GM18873 (cell line): ENCODE results near the gene STK33.

ENCODE experiments used
- ATAC-seq: cut with Tn5 transposase; IDR thresholded peaks from one replicate; pipeline ENCODE4 v1.9.1; 2021; ENCODE audit warnings: mild to moderate bottlenecking, moderate library complexity, moderate number of reproducible peaks; ENCODE audit not compliant: unreplicated experiment, low FRiP score

STK33 gene

DNA sequence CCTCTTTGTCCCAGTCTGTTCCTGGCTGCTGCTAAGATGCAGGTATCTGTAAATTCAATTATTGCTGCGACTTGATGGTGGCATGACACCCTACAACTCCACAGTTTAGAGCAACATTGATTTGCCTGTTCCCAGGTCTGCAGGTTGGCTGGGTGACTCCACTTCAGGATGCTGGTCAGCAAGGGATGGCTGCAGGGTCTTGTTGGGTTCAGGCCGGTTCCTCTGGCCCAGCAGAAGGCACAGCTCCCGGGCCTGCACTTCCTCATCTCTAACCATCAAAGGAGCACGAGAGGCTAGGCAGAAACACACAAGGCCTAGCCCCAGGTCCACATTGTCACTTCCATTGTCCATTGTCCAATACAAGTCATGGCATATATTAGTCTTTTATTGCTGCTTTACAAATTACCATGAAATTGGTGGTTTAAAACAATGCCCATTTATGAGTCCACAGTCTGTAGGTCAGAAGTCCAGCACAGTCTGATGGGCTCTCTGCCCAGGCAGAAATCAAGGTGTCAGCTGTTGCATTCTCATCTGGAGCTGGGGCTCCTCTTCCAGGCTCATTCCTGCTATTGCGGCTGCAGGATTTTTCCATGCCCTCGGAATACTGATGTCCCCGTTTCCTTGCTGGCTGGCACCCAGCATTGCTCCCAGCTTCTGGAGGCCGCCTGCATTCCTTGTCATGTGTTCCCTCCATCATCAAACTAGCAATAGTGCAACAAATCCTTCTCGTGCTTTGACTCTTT lies 233.8 kb downstream of the STK33 start:
- no peak for ATAC-seq

DNA sequence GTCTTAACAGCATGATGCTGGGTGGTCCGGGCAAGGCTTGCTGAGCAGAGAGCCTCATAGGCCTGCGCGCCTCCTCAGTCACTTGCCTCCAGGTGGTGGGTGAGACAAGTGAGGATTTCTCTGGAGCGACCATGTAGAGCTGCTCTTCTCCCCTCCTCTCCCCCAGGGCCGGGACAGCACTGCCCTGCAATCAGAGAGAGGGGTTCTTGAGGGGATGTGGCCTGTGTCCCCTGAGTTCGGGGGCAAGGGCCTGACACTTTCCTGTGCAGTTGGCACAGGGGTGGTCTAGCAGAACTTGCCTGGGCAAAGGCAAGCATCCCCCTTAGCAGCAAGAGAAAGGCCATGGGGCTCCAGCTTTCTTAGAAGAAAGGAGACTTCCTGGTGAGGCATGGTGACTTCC lies 234.5 kb downstream of the STK33 start:
- ATAC-seq: no peak

DNA sequence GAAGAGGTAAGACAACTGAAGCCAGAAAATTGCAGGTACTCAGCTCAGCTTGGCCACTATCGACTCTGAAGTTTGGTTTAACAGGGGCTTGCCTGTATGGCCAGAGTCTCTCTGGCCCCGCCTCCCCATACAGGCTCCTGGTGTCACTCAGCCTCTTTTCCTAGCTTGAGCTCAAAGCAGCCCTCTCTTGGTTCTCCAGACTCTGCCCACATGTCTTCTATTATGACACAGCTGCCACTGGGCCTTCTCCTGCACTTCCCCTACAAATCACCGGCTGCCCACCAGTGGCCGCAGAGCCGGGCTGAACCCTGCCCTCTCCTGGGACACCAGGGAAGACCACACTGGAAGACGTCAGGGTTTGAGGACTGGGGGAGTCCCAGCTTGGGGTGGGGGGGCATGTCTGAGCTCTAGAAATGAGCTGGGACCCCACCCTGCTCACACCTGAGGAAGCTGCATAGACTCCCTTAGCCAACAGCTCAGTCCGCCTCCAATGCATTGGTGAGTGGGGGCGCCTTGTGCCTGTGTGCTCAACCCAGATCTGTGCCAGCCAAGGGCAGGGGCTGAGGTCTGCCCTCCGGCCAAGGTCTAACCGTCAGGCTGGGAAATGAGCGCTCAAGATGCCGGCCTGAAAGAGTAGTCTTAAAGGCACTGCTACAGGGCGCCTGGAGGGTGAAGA lies 236.0 kb downstream of the STK33 start:
- ATAC-seq: no peak

DNA sequence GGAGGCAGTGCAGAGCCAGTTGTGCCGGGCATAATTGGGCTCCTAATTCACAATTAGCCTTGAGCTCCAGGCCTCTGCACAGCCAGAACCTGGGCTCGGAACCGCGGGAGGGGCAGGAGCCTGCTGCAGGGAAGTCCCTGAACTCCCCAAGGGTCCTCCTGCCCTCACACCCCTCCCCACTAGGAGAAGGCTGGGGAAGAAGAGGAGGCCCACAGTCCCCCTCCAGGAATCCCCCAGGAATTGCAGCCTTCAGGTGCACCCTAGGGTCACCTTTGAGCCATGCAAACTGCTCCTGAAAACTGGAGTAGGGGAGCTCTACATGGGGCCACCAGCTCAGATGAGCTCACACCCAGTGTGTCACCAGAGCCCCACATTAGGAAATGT lies 236.5 kb downstream of the STK33 start:
- no peak for ATAC-seq

DNA sequence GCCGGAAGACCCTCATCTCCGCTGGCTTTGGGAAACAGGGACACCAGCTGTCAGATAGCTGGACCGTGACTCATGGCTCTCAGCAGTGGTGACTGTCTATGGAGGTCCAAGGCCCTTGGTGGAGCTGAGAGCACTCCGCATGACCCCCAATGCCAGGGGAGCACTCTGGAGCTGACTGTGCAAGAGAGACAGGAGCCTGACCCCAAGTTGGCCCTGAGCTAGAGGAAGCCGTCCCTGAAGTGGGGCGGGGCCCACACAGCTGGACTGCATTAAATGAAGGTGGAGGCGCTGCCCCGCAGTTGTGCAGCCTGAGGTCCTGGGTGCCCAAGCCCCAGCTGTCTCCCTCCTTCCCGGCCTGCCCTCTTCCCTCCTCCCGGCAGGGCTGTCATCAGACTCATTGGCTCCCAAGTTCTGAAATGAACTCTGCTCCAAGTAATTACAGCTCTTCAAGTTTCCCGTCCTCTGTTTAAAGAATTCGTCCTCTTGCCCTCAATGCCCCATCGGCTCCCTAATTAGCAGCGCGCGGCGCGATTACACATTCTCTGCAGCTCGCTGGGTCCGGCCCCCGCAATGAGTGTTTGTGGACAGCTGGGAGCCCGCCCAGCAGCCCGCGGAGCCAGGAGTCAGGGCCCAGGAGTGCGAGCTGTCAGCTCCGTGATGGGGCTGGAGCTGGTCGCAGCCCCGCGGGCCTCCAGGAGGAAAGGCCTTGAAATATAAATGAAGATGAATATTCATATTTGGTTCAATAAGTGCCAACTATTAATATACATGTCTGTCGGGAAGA lies 237.1 kb downstream of the STK33 start:
- ATAC-seq: no peak

DNA sequence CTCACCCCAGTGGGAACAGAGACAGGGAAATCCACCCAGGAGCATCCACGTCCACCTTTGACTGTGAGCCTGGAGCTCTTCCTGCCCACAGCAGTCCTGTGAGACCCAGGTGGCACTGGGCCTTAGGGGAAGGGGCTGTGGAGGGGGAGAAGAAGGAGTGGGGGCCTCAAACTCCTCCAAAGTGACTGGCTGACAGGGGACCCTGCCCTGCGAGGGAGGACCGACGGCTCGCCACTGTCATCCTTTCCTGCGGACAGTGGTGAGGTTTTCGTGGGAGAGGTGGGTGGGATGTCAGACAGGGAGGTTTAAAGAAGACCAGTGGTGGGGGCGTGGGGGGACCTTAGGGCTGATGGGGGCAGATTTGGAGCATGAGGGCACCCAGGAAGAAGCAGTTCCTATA lies 237.8 kb downstream of the STK33 start:
- ATAC-seq: no peak

DNA sequence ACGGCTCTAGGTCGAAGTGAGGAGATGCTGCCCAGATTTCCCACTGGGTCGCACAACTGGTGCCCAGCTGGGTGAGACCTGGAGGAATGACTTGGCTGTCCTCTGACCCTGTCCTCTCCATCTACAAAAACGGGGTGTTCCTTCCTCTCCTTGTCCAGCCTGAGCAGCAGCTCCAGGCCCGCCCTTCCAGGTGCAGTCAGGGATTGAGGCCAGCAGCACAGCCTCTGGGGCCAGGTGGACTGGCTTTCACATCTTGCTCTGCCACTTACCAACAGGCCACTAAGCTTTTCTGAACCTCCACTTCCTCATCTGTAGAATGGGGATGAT lies 238.6 kb downstream of the STK33 start:
- ATAC-seq: no peak

DNA sequence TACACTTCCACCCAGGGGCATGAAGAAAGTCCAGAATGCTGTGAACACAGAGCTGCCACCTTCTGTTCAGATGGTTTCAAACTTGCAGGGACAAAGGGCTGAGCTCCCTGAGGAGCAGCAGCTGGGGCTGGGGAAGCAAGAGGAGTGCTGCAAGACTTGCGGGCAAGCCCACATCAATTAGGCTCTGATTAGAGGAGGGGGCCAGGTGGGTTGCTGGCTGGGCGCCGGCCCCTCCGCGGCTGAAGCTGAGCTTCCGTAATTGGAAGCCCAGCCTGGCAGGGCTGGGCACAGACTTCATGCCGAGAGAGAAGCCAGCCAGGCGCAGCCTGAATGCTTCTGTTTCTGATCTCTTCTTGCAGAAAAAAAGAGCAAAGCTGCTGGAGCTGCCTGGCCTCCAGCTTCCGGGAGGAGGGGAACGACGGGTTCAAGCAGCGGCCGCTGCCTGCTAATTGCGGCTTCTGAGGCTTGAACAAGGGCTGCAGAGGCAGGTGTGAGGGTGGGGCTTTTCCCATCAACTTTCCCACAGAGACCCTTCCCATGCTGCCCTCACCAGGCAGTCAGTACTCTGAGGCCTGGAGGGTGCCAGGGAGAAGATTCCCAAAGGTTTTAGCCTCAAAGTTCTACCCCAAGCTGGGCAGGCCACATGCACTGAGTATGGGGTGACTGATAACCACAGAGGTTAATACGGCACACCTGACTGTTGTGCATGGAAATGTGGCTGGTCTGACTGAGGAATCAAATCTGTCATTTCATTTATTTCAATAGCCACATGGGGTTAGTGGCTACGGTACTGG lies 239.2 kb downstream of the STK33 start:
- no peak for ATAC-seq

DNA sequence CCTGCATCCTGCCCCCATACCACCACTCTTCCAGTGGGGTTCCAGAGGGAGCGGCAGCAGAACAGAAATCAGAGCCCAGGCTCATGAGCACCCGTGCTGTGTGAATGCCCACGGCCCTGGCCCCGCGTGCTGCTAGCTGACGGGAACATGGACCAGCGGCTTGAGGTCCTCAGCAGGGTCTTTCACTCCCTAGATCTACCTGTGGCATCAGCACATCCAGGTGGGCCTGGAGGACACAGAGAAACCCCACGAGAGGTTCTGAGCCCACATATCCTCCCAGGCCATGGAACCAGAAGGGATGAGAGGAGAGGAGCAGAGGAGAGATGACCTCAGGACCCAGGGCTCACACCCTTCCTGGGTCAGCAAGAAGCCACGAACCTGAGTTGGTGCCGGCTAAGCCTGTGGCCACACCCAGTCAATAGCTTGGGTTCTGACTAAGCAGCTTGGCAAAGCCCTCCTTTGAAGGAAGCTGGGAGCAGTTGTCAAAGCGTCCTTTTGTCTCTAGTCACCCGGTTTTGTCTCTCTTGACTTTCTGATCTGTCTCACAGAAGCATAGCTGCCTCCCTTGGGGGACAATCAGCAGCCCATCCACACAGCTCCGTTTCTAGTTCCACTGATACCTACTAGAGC lies 241.0 kb downstream of the STK33 start:
- no peak for ATAC-seq

DNA sequence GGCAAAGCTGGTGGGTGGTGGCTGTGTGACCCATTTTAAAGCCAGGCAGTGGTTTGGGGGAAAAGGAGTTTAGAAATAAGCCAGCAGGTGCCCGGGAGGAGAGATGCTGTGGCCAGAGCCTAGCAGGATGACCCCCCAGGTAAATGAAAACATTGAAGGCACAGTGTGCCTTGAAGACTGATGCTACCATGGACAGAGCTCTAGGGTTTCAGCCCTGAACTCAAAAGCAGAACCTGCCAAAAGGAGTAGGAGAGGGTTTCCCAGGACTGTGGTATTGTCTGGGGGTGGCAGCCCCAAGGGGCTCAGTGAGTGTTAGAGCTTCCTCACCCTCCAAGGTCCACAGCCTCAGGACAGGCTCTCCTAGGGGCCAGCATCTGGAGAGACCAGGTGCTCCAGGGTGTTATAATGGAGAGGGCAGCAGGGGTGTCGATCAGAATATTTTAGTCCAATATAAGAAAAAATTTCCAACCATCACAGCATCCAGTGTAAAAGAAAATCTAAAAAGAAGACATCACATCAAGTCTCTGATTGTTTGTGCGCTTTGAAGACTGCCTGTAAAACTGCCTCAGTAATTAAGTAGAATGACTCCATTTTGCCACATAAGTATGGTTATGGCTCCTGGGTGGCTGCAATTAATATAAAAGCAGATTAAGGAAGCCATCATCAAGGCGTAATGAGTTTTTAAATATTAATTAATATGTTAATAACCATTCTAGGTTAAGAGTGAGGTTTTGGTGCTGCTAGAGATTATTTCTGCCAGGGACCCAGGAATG lies 241.7 kb downstream of the STK33 start:
- no peak for ATAC-seq

DNA sequence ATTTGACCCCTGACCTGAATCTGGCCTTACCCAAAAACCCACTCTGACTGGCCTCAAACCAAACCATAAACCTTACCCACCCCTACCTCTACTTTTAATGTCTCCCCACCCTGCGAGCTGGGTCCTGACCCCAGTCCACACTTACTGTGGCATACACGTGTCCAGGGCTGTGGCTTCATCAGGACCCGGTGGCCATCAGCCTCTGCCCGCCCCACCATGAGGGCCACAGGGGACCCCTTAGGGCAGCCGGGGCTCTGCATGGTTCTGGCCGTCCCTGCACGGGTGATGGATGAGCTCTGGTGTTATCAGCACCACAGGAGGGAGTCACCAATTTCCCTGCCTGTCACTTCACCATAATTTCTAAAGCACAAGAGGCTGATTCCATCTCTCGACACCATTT lies 242.8 kb downstream of the STK33 start:
- no peak for ATAC-seq

DNA sequence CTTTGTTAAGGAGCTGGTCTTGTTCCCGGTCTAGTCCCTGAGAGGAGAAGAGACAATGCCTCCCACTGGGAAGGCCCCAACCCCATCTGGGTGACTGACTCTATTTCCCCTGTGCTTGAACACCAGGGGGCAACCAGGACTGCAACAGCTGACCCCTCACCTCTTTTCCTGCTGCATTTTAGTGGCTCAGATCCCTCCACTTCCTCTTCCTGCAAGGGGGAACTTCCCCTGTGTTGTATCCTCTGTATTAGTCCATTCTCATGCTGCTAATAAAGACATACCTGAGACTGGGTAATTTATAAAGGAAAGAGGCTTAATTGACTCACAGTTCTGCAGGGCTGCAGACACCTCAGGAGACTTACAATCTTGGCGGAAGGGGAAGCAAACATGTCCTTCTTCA lies 246.1 kb downstream of the STK33 start:
- ATAC-seq: no peak

DNA sequence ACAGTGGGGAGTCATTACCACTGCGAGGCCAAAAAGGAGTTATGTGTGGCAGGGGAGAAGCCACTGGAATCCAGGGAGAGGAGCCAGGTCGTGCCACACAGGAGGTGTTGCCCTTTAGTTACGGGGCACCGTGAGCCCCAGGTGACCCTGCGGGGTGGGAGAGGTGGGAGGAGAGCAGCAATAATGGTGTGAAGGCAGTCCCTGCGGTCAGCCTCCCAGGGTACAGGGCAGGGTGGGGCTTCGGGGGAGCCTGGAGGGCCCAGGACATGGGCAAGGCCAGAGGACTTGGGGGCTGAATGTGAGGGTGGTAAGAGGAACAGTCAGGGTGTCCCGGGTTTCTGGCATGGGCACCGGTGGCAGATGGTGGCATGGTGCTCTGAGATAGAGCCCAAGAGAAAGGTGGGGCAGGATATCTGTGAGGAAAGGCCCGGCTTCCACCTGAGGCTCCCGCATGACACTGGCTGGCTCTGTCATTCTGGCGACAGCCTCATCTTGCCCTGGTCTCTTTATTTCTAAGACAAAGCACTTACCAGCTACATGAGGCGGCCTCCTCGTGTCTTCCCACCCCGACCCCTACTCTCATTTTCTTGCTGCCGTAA lies 247.8 kb downstream of the STK33 start:
- no peak for ATAC-seq

DNA sequence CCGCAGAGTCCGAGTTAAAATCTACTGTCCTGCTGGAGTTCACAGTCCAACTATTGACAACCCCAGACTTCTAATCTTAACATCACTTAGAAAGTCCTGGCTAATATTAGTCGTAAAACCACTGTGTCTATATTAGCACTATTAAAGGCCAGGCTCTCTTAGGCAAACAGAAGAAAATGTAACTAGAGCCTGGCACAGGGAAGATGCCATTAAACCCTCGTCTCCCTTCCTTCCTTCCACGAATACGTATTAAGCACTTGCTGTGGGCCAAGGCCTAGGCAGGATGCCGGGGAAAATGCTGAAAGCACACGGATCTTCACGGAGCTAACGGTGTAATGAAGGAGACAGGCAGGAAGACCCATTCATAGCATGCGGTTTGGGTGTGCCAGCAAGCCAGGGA lies 248.8 kb downstream of the STK33 start:
- no peak for ATAC-seq

DNA sequence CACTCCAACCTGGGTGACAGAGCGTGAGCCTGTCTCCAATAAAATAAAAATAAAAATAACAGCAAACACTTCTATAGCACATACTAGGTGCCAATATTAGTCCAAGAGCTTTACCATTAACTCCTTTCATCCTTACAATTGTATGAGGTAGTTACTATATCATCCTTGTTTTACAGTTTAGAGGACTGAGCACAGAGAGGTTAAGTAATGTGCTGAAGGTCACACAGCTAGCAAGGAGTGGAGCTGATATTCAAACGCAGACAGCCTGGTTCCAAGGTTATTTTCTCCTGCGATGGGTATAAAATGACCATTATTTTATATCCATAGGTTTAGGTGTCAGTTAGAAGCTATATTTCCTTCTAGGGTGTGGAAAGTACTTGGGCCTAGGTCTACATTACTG lies 249.7 kb downstream of the STK33 start:
- ATAC-seq: no peak

DNA sequence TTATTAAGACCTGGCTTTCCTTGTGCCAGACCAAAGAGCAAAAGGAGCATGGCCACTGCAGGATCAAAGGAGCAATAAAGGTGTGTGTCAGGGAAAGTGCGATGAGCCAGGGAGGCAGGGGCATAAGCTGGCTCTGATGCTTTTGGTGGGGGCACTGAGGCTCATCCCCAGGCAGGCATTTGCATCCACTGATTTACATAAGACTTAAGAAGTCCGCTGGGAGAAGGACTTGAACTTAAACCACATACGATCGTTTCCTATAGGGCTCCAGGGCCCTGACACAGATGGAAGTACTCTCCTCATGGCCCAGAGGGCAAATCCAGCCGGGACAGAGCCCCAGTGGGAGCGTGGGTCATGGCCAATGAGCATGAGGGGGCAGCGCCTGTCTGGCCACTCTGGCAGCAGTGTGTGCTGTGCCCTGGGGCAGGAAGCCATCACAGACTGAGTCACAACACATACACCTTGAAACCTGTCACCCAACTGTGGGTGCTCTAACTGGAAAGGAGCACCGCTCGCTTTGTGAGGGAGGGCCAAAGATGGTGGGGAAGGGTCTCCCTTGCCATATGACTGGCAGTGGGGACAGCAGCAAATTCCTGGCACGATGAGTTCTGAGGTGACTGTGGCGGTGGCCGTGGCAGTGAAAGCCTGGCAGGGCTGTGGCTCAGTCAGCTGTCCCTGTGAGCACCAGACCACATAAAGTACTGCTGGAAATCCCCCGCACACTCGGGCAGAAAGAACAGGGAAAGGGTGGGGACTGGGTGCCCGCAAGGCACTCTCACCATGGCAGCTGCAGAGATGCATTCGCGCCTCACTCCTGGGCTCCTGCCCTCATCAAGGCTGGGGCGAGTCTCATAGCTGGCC lies 251.0 kb downstream of the STK33 start:
- ATAC-seq: peak; percentile 84

DNA sequence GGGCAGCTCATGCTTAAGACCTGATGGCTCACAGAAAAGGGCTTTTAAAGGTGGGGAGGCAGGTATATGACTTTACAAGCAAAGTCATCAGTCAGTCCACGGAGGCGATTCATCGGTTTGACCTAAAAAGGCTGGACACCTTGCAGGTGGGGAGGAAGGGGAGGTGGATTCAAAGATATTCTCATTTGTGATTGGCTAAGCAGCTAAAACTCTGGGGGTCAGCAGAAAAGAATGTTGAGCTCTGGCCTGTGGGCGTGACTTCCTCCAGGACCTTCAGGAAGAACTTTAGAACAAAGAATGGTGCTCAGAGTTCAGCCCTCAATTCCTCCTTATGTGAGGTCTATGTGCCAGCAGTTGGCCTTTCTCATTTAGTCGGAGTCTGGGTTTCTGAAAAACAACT lies 252.0 kb downstream of the STK33 start:
- no peak for ATAC-seq
